ENCODE data around the gene PRKCH. TPM values are rescaled to one million over a fixed set of nuclear protein-coding genes. Genes with fewer than 3 reads are reported as not detected.

The PRKCH gene
- total RNA-seq, 3 donors from 2014 or later = 12.3 to 15.4 (median 14.8) TPM

DNA sequence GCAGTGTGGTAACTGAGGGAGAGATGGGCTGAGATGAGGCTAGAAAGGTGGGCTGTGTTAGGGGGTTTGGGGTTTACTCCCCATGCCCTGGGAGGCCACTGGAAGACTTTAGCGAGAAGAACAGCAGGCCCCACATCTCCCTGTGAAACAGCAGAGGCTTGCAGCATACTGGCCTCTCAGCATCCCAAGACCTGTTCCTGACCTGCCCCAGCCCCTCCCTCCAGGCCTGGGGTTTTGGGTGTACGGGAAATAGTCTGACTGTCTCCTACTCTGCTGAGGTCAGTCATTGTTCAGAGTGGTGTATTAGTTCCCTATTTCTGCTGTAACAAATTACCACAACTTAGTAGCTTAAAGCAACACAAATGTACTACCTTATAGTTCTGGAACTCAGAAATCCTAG, 270.5 kb downstream of the PRKCH start:
- no peak overlapping the region for H3K4me3 ChIP-seq
- no peaks in the 10 kb centered on the region for H3K9me3 ChIP-seq
- no peaks in the 10 kb centered on the region for H3K4me1 ChIP-seq (ENCODE audit: low read depth)
- H3K36me3 ChIP-seq (ENCODE audit: low read depth) = no peaks in the 10 kb centered on the region
- TF ChIP-seq, protein P1, sequence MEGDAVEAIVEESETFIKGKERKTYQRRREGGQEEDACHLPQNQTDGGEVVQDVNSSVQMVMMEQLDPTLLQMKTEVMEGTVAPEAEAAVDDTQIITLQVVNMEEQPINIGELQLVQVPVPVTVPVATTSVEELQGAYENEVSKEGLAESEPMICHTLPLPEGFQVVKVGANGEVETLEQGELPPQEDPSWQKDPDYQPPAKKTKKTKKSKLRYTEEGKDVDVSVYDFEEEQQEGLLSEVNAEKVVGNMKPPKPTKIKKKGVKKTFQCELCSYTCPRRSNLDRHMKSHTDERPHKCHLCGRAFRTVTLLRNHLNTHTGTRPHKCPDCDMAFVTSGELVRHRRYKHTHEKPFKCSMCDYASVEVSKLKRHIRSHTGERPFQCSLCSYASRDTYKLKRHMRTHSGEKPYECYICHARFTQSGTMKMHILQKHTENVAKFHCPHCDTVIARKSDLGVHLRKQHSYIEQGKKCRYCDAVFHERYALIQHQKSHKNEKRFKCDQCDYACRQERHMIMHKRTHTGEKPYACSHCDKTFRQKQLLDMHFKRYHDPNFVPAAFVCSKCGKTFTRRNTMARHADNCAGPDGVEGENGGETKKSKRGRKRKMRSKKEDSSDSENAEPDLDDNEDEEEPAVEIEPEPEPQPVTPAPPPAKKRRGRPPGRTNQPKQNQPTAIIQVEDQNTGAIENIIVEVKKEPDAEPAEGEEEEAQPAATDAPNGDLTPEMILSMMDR (IDR thresholded peaks at IDR 0.05) = no peak
- no peak for DNase-seq
- ATAC-seq = peak; percentile 43
- intact Hi-C loops (cut with DNase I, micrococcal nuclease) = no loop called here

DNA sequence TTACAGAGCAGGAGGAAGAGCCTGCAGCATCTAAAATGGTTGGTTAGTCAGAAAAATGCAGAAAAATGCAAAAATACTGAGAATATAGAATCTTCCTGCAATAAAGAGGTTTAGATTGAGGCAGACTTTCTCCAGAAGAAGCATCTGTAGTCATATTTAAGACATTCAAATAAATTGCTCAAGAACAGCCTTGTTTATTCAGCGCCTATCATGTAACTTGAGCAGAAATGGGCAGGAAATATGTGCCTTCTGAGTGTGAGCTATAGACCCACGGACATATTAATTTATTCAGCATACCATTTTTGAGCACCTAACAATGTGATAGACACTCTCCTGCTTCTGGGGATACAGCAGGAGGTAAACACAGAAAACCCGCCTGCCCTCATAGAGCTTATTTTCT, 272.0 kb downstream of the PRKCH start:
- intact Hi-C loops (cut with DNase I, micrococcal nuclease) = no loop called here
- H3K4me3 ChIP-seq = no peak overlapping the region
- DNase-seq (no peak), ATAC-seq (no peak)
- H3K36me3 ChIP-seq (ENCODE audit: low read depth) = no peaks in the 10 kb centered on the region
- H3K4me1 ChIP-seq (ENCODE audit: low read depth) = no peaks in the 10 kb centered on the region
- no peaks in the 10 kb centered on the region for H3K9me3 ChIP-seq
- TF ChIP-seq, protein P1 (IDR thresholded peaks at IDR 0.05) = no peak

DNA sequence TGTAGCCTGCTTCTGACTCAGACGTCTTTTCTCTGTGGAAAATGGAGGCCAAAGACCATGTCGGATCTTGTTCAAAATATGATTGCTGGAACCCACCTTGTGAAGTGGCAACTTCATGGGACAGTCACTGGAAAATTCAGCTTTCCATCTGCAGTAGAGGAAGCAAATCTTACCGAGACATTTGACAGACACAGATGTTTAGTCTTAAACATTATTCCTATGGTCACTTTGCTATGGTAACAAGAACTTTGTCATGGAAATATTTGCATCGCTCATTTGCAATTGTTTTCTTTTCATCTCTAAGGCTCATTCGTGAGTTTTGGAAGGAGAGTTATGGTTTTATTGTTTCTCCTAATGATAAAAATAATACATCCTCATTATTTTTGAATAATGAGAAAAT, 275.6 kb downstream of the PRKCH start:
- no peak for DNase-seq
- H3K36me3 ChIP-seq (ENCODE audit: low read depth) = no peaks in the 10 kb centered on the region
- H3K4me3 ChIP-seq = no peak overlapping the region
- no peak for ATAC-seq
- H3K4me1 ChIP-seq (ENCODE audit: low read depth) = peaks cover 3% of the 10 kb centered on the region
- intact Hi-C loops (cut with DNase I, micrococcal nuclease) = no loop called here
- no peaks in the 10 kb centered on the region for H3K9me3 ChIP-seq
- TF ChIP-seq, protein P1 (IDR thresholded peaks at IDR 0.05) = no peak

DNA sequence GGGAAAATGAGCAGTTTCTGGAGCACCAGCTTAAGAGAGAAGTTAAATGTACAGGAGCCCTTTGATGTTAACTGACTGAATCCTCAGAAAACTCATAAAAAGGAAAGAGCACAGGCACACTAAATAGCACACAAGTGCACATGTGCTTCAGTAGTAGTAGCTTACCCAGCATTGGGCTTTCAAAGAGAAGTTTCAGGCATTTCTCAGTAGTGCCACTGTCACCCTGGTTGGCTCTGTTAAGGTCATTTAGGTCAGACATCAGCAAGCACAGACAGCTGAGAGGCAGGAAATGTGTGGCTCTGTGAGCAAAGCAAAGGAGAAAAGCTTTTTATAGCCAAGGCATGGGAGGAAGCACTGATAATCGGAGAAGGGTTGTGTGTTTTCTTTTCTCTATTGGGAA, 277.6 kb downstream of the PRKCH start:
- H3K9me3 ChIP-seq = no peaks in the 10 kb centered on the region
- intact Hi-C loops (cut with DNase I, micrococcal nuclease) = no loop called here
- peaks cover 12% of the 10 kb centered on the region for H3K4me1 ChIP-seq (ENCODE audit: low read depth)
- no peaks in the 10 kb centered on the region for H3K36me3 ChIP-seq (ENCODE audit: low read depth)
- DNase-seq (no peak), ATAC-seq (peak; percentile 44)
- H3K4me3 ChIP-seq = no peak overlapping the region
- TF ChIP-seq, protein P1 (IDR thresholded peaks at IDR 0.05) = no peak

DNA sequence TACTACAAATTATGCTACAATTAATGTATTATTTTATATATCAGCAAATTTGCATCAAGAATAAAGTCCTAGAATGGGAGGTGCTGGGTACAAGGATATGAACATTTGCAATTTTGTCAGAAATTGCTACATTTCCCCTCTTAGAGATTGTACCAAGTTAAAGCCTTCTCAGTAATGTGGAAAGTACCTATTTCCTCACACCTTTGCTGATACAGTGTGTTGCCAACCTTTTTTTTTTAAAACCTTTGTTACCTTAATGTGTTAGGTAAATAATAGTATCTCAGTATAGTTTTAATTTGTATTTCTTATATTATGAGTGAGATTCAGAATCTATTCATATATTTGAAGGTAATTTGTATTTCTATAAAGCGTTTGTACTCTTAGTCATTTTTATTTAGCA, 278.6 kb downstream of the PRKCH start:
- Histone ChIP-seq H3K9me3 (no peaks in the 10 kb centered on the region), H3K36me3 (ENCODE audit: low read depth) (no peaks in the 10 kb centered on the region), H3K4me3 (no peak overlapping the region), H3K4me1 (ENCODE audit: low read depth) (peaks cover 12% of the 10 kb centered on the region)
- TF ChIP-seq, protein P1 (IDR thresholded peaks at IDR 0.05) = no peak
- DNase-seq (no peak), ATAC-seq (no peak)
- intact Hi-C loops (cut with DNase I, micrococcal nuclease) = no loop called here

Other genes starting within 250 kb of the PRKCH start
- 10 to 100 TPM; 26.2 to 83.8 (median 54.1) TPM for gene TMEM30B, start 40.2 kb upstream of the PRKCH start, total RNA-seq